Hepatocyte (in vitro differentiated cells): Measurements from ENCODE around the gene ZCCHC7.

ENCODE experiments used
- EZH2 ChIP-seq: fragments of 200-600 bp; sonication (generic); IDR thresholded peaks from 2 replicates; pipeline ENCODE4 v1.6.1; 2016; ENCODE audit warnings: antibody characterized with exemption, mild to moderate bottlenecking, borderline replicate concordance
- TF ChIP-seq, protein P1 (sequence below): fragments of 200-600 bp; sonication (generic); IDR thresholded peaks from 2 replicates; pipeline ENCODE4 v1.5.1; 2016; ENCODE audit warnings: antibody characterized with exemption, mild to moderate bottlenecking; ENCODE audit not compliant: poor library complexity

DNA sequence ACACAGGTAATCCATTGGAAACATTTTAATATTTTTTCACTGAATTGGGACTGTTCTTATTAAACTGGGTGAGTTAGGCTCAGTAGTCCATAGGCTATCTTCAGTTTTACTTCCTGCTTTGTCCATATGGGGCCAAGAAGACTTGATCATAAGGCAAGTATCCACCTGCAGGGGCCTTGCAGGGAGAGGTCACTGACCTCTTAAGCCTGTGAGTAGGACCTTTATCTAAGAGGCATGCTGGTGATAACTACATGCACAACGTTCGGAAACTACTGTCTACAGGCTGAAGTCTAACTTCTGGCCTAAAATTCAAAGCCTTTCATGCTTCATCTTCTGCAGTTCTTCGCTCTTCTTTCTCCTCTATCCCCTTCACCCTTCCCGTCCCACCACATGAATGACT lies 242.1 kb downstream of the ZCCHC7 start:
- TF ChIP-seq EZH2: no peak
- TF ChIP-seq, protein P1, sequence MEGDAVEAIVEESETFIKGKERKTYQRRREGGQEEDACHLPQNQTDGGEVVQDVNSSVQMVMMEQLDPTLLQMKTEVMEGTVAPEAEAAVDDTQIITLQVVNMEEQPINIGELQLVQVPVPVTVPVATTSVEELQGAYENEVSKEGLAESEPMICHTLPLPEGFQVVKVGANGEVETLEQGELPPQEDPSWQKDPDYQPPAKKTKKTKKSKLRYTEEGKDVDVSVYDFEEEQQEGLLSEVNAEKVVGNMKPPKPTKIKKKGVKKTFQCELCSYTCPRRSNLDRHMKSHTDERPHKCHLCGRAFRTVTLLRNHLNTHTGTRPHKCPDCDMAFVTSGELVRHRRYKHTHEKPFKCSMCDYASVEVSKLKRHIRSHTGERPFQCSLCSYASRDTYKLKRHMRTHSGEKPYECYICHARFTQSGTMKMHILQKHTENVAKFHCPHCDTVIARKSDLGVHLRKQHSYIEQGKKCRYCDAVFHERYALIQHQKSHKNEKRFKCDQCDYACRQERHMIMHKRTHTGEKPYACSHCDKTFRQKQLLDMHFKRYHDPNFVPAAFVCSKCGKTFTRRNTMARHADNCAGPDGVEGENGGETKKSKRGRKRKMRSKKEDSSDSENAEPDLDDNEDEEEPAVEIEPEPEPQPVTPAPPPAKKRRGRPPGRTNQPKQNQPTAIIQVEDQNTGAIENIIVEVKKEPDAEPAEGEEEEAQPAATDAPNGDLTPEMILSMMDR: no peak
